Measurements from ENCODE around the gene AK1.

- TF ChIP-seq EZH2phosphoT487 (IDR thresholded peaks at IDR 0.05; ENCODE audit: borderline replicate concordance), result no peak
- TF ChIP-seq, protein P1, sequence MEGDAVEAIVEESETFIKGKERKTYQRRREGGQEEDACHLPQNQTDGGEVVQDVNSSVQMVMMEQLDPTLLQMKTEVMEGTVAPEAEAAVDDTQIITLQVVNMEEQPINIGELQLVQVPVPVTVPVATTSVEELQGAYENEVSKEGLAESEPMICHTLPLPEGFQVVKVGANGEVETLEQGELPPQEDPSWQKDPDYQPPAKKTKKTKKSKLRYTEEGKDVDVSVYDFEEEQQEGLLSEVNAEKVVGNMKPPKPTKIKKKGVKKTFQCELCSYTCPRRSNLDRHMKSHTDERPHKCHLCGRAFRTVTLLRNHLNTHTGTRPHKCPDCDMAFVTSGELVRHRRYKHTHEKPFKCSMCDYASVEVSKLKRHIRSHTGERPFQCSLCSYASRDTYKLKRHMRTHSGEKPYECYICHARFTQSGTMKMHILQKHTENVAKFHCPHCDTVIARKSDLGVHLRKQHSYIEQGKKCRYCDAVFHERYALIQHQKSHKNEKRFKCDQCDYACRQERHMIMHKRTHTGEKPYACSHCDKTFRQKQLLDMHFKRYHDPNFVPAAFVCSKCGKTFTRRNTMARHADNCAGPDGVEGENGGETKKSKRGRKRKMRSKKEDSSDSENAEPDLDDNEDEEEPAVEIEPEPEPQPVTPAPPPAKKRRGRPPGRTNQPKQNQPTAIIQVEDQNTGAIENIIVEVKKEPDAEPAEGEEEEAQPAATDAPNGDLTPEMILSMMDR (conservative IDR thresholded peaks at IDR 0.05; ENCODE audit: low read length), result no peak
These were observed 3.6 kb downstream of the AK1 start for GRCh38 chr9:127873886-127874285.

Measured in Loucy (cell line).